Testis (tissue), 2 donors: ENCODE data around the gene TRMU.

Experiments used
- CTCF ChIP-seq, 3 experiments: fragments of 450-650 bp in 2 of 3; fragments of 200-600 bp in 1 of 3; sonication (generic) in 1 of 3; IDR thresholded peaks; one replicate each; pipeline ENCODE4 v1.5.1; 2016 to 2019; ENCODE audit warnings: antibody characterized with exemption in 3 of 3, mild to moderate bottlenecking in 2 of 3, moderate library complexity in 1 of 3
- POLR2A ChIP-seq: fragments of 450-650 bp; IDR thresholded peaks from one replicate; pipeline ENCODE4 v1.6.1; 2017; ENCODE audit warnings: antibody characterized with exemption, mild to moderate bottlenecking, moderate library complexity

- TF ChIP-seq CTCF (IDR thresholded peaks at IDR 0.05) (no peak), POLR2A (no peak)
Observed at GRCh38 chr22:46354993-46355305, 19.4 kb downstream of the TRMU start.
